ENCODE data around the gene KCNC4.

DNA sequence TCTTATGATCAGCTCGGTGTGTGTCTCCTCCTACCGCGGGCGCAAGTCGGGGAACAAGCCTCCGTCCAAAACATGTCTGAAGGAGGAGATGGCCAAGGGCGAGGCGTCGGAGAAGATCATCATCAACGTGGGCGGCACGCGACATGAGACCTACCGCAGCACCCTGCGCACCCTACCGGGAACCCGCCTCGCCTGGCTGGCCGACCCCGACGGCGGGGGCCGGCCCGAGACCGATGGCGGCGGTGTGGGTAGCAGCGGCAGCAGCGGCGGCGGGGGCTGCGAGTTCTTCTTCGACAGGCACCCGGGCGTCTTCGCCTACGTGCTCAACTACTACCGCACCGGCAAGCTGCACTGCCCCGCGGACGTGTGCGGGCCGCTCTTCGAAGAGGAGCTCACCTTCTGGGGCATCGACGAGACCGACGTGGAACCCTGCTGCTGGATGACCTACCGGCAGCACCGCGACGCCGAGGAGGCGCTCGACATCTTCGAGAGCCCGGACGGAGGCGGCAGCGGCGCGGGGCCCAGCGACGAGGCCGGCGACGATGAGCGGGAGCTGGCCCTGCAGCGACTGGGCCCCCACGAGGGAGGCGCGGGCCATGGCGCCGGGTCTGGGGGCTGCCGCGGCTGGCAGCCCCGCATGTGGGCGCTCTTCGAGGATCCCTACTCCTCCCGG lies 1.5 kb downstream of the KCNC4 start:
- no peak for TF ChIP-seq POLR2A (IDR thresholded peaks at IDR 0.05)
- TF ChIP-seq, protein P1, sequence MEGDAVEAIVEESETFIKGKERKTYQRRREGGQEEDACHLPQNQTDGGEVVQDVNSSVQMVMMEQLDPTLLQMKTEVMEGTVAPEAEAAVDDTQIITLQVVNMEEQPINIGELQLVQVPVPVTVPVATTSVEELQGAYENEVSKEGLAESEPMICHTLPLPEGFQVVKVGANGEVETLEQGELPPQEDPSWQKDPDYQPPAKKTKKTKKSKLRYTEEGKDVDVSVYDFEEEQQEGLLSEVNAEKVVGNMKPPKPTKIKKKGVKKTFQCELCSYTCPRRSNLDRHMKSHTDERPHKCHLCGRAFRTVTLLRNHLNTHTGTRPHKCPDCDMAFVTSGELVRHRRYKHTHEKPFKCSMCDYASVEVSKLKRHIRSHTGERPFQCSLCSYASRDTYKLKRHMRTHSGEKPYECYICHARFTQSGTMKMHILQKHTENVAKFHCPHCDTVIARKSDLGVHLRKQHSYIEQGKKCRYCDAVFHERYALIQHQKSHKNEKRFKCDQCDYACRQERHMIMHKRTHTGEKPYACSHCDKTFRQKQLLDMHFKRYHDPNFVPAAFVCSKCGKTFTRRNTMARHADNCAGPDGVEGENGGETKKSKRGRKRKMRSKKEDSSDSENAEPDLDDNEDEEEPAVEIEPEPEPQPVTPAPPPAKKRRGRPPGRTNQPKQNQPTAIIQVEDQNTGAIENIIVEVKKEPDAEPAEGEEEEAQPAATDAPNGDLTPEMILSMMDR (IDR thresholded peaks at IDR 0.05), result no peak
- TF ChIP-seq POLR2AphosphoS5 (IDR thresholded peaks at IDR 0.05), result no peak
